ENCODE results near the gene ABCF2. TPM values are rescaled to one million over a fixed set of nuclear protein-coding genes. Genes with fewer than 3 reads are reported as not detected.

ABCF2 gene
- total and polyA plus RNA-seq, 2 of the 13 experiments (the other 11 are each of a cell fraction or from before 2014, with no cell fraction given): 16.3 to 42.5 TPM

- H4K20me1 ChIP-seq (ENCODE audit: insufficient read depth, low read length): peaks cover 3% of the 10 kb centered on the region; the same call in 1 of the 2 replicates
- H3K36me3 ChIP-seq (replicated peaks in 1 of 2; ENCODE audit: control insufficient read depth in 1 of 2, insufficient read depth in 2 of 2, low read length in 2 of 2): peaks cover 6 to 31% of the 10 kb centered on the region in 2 experiments; a peak in 4 of 5 replicates
- peaks cover 35% of the 10 kb centered on the region for H3K4me1 ChIP-seq (ENCODE audit: insufficient read depth, low read length)
- no TSS peak for BruUV-seq (replicated peaks)
- no peak overlapping the region for H3K27ac ChIP-seq (ENCODE audit: extremely low read length, insufficient read depth, low read length)
- H3K9ac ChIP-seq (ENCODE audit: insufficient read depth, low read depth, low read length): no peak overlapping the region
- no peak overlapping the region for H2AFZ ChIP-seq (ENCODE audit: low read length)
- POLR2A ChIA-PET: interaction anchor here (0.6 kb wide), 1 partner anchor 19 kb away, joined by 5 read pairs; no protein-coding TSS in a partner anchor
- 93% methylated on average over 16 of the region's 25 CpGs for WGBS (ENCODE audit: low lambda C conversion rate)
- in situ Hi-C loops (cut with HindIII; ENCODE audit: extremely low pct_ligation_motif_present, low pct_unique_long_range_greater_than_20kb) (no loop called here), intact Hi-C loops (cut with micrococcal nuclease; ENCODE audit: unreplicated experiment) (no loop called here)
- TF ChIP-seq BCLAF1 (IDR thresholded peaks at IDR 0.05): no peak
- TF ChIP-seq ZNF558 (CRISPR knock-in tag; IDR thresholded peaks at IDR 0.05; ENCODE audit: borderline replicate concordance): no peak
- no peak for TF ChIP-seq MIER3 (CRISPR knock-in tag; IDR thresholded peaks at IDR 0.05; ENCODE audit: borderline replicate concordance)
- TF ChIP-seq HNF1B (CRISPR knock-in tag; IDR thresholded peaks at IDR 0.05): no peak
- no peak for TF ChIP-seq MTF2 (CRISPR knock-in tag; IDR thresholded peaks at IDR 0.05; ENCODE audit: borderline replicate concordance)
- TF ChIP-seq RCOR2 (CRISPR knock-in tag; IDR thresholded peaks at IDR 0.05): no peak
- no peak for TF ChIP-seq MNT (IDR thresholded peaks at IDR 0.05)
- no peak for TF ChIP-seq MBD4 (IDR thresholded peaks at IDR 0.05; ENCODE audit: borderline replicate concordance, low read length)
- no peak for TF ChIP-seq ZNF460 (CRISPR knock-in tag; IDR thresholded peaks at IDR 0.05; ENCODE audit: borderline replicate concordance)
- TF ChIP-seq JUN (CRISPR knock-in tag; IDR thresholded peaks at IDR 0.05): no peak
- TF ChIP-seq ZNF136 (CRISPR knock-in tag; IDR thresholded peaks at IDR 0.05; ENCODE audit: low read depth): no peak
- TF ChIP-seq ZNF672 (CRISPR knock-in tag; IDR thresholded peaks at IDR 0.05): no peak
- TF ChIP-seq YEATS2 (CRISPR knock-in tag; IDR thresholded peaks at IDR 0.05; ENCODE audit: borderline replicate concordance): no peak
- TF ChIP-seq TFAP4 (IDR thresholded peaks at IDR 0.05; ENCODE audit: borderline replicate concordance, low read depth): no peak
- H3K79me2 ChIP-seq (ENCODE audit: insufficient read depth, low read length): peaks cover 5% of the 10 kb centered on the region
- H3K9me3 ChIP-seq (ENCODE audit: low read length): no peaks in the 10 kb centered on the region
- H3K4me3 ChIP-seq (replicated peaks in 1 of 3; ENCODE audit: insufficient read depth in 1 of 3, low read depth in 2 of 3, low read length in 3 of 3): no peak overlapping the region
- no peaks in the 10 kb centered on the region for H3K27me3 ChIP-seq (ENCODE audit: control insufficient read depth in 1 of 2, insufficient read depth in 2 of 2, low read length in 2 of 2)
- CTCF ChIA-PET (ENCODE audit: low intra/inter-chr PET ratio, low total read pairs): no interaction called here
- ATAC-seq (no peak), FAIRE-seq (no peak), DNase-seq (ENCODE audit: low spot score) (no peak)
- H3K4me2 ChIP-seq (ENCODE audit: low read depth, low read length): no peak overlapping the region
These were observed 12.2 kb upstream of the ABCF2 start for GRCh38 chr7:151238924-151239836.
